HCT116 (cell line): Measurements from ENCODE around the gene NAA16. TPM values are rescaled to one million over a fixed set of nuclear protein-coding genes. Genes with fewer than 3 reads are reported as not detected.

Experiments
- ATAC-seq: fragments of 200-7000 bp; cut with Tn5 transposase; 2 replicates; pipeline ENCODE4 v1.9.1; 2020; ENCODE audit warnings: mild to moderate bottlenecking, moderate library complexity
- BruUV-seq: library from RNA; stranded (reverse); fragments of 400-500 nt; replicated peaks from 2 replicates; lab custom pipeline; 2021; lab: Mats Ljungman, UMichigan
- CTCF ChIA-PET: fragments of 300-600 bp; sonication (Branson Sonifier 250); formaldehyde crosslinking; loops from one replicate; lab custom pipeline; 2021; ENCODE audit warnings: antibody characterized with exemption; lab: Charles Lee
- POLR2A ChIA-PET: fragments of 300-600, 350-600 bp; sonication (Branson Sonifier 250); formaldehyde crosslinking; loops from one replicate; lab custom pipeline; 2021; ENCODE audit warnings: antibody characterized with exemption; lab: Charles Lee
- RAD21 ChIA-PET, 2 experiments: fragments of 300-600 bp; sonication (Branson Sonifier 250); formaldehyde crosslinking; loops; one replicate each; lab custom pipeline; 2023; ENCODE audit warnings: low total read pairs in 2 of 2; ENCODE audit not compliant: uncharacterized antibody in 2 of 2, unreplicated experiment in 2 of 2, low non-redundant PET in 1 of 2; lab: Charles Lee
- DNase-seq: peaks from one replicate; pipeline ENCODE4 v3.0.0-alpha.2; 2010; ENCODE audit warnings: low read depth, low spot score
- H2AFZ ChIP-seq: fragments of 200-600 bp; shearing (Covaris generic), sonication (generic); 2 replicates; pipeline ENCODE4 v1.6.1; 2017; ENCODE audit warnings: low read depth, mixed run types, mixed read lengths, antibody characterized with exemption, low read length; ENCODE audit not compliant: poor library complexity, severe bottlenecking
- H3K27ac ChIP-seq: 2 replicates; pipeline ENCODE4 v1.5.1; 2012; ENCODE audit warnings: low read depth, low read length
- H3K27me3 ChIP-seq: fragments of 200-600 bp; sonication (generic); 2 replicates; pipeline ENCODE4 v1.6.1; 2016; ENCODE audit warnings: mixed run types, low read length, mixed read lengths; ENCODE audit not compliant: insufficient read depth
- H3K36me3 ChIP-seq, 2 experiments: fragments of 200-500 bp in 1 of 2; fragments of 200-600 bp in 1 of 2; sonication (Bioruptor generic) in 1 of 2; sonication (generic) in 1 of 2; 2 replicates each; pipeline versions ENCODE4 v1.5.1 to v1.6.1; 2014 to 2016; ENCODE audit warnings: low read length in 2 of 2, inconsistent platforms in 1 of 2, mixed read lengths in 1 of 2, mixed run types in 1 of 2; ENCODE audit not compliant: insufficient read depth in 2 of 2, control insufficient read depth in 1 of 2
- H3K4me1 ChIP-seq, 2 experiments: fragments of 200-600 bp in 1 of 2; sonication (generic) in 1 of 2; 2 replicates each; pipeline versions ENCODE4 v1.5.1 to v1.6.1; 2012 to 2017; ENCODE audit warnings: low read length in 2 of 2, inconsistent platforms in 1 of 2, mild to moderate bottlenecking in 1 of 2, mixed read lengths in 1 of 2, mixed run types in 1 of 2, moderate library complexity in 1 of 2; ENCODE audit not compliant: insufficient read depth in 2 of 2, control insufficient read depth in 1 of 2
- H3K4me2 ChIP-seq: fragments of 200-600 bp; sonication (generic); 2 replicates; pipeline ENCODE4 v1.6.1; 2017; ENCODE audit warnings: mixed run types, low read length, mixed read lengths
- H3K4me3 ChIP-seq, 2 experiments: fragments of 200-600 bp in 1 of 2; sonication (generic) in 1 of 2; replicated peaks in 1 of 2; 2 replicates each; pipeline ENCODE4 v1.5.1; 2011 to 2016; ENCODE audit warnings: low read length in 2 of 2, control low read depth in 1 of 2, low read depth in 1 of 2, mild to moderate bottlenecking in 1 of 2, mixed read lengths in 1 of 2, mixed run types in 1 of 2
- H3K79me2 ChIP-seq: fragments of 200-600 bp; sonication (generic); 2 replicates; pipeline ENCODE4 v1.6.1; 2017; ENCODE audit warnings: mild to moderate bottlenecking, mixed run types, low read length, moderate library complexity, mixed read lengths; ENCODE audit not compliant: insufficient read depth
- H3K9ac ChIP-seq: fragments of 200-600 bp; sonication (generic); 2 replicates; pipeline ENCODE4 v1.6.1; 2016; ENCODE audit warnings: low read length, mixed read lengths
- H3K9me2 ChIP-seq: fragments of 200-600 bp; sonication (generic), shearing (Covaris generic); 2 replicates; pipeline ENCODE4 v1.6.1; 2017; ENCODE audit warnings: mixed run types, mild to moderate bottlenecking, moderate library complexity; ENCODE audit not compliant: insufficient read depth
- H3K9me3 ChIP-seq, 2 experiments: fragments of 200-500 bp in 1 of 2; fragments of 200-600 bp in 1 of 2; sonication (Bioruptor generic) in 1 of 2; sonication (generic) in 1 of 2; 2 replicates each; pipeline ENCODE4 v1.6.1; 2014 to 2017; ENCODE audit warnings: low read length in 2 of 2, mixed read lengths in 2 of 2, inconsistent platforms in 1 of 2, low read depth in 1 of 2, mild to moderate bottlenecking in 1 of 2, mixed run types in 1 of 2, moderate library complexity in 1 of 2; ENCODE audit not compliant: control insufficient read depth in 1 of 2, insufficient read depth in 1 of 2
- H4K20me1 ChIP-seq: fragments of 200-600 bp; sonication (generic), shearing (Covaris generic); 2 replicates; pipeline ENCODE4 v1.6.1; 2017; ENCODE audit warnings: mixed run types, mild to moderate bottlenecking, moderate library complexity; ENCODE audit not compliant: insufficient read depth
- ATF3 ChIP-seq: IDR thresholded peaks from 2 replicates; pipeline ENCODE4 v1.6.1; 2012
- CBX3 ChIP-seq: IDR thresholded peaks from 2 replicates; pipeline ENCODE4 v1.6.1; 2012; ENCODE audit warnings: low read depth
- CTCF ChIP-seq, 3 experiments: fragments of 200-600 bp in 1 of 3; sonication (generic) in 1 of 3; IDR thresholded peaks in 2 of 3; conservative IDR thresholded peaks in 1 of 3; 2 replicates each; pipeline ENCODE4 v1.5.1; 2012 to 2017; ENCODE audit warnings: low read depth in 2 of 3, low read length in 2 of 3, antibody characterized with exemption in 1 of 3, borderline replicate concordance in 1 of 3, control low read depth in 1 of 3, mild to moderate bottlenecking in 1 of 3, mixed read lengths in 1 of 3, mixed run types in 1 of 3, moderate library complexity in 1 of 3; ENCODE audit not compliant: insufficient read depth in 1 of 3
- ELF1 ChIP-seq: IDR thresholded peaks from 2 replicates; pipeline ENCODE4 v1.6.1; 2012; ENCODE audit warnings: low read depth, borderline replicate concordance
- EZH2 ChIP-seq: fragments of 200-600 bp; sonication (generic); IDR thresholded peaks from 2 replicates; pipeline ENCODE4 v1.6.1; 2017; ENCODE audit warnings: antibody characterized with exemption, mixed run types
- EZH2phosphoT487 ChIP-seq: fragments of 200-600 bp; IDR thresholded peaks from 2 replicates; pipeline ENCODE4 v1.6.1; 2018; ENCODE audit warnings: antibody characterized with exemption, borderline replicate concordance
- FOSL1 ChIP-seq: IDR thresholded peaks from 2 replicates; pipeline ENCODE4 v1.6.1; 2012; ENCODE audit warnings: low read depth
- JUND ChIP-seq: IDR thresholded peaks from 2 replicates; pipeline ENCODE4 v1.6.1; 2012
- POLR2AphosphoS5 ChIP-seq: IDR thresholded peaks from 2 replicates; pipeline ENCODE4 v1.6.1; 2011; ENCODE audit warnings: mild to moderate bottlenecking, low read depth, low read length, moderate library complexity
- RAD21 ChIP-seq: IDR thresholded peaks from 2 replicates; pipeline ENCODE4 v1.6.1; 2012; ENCODE audit warnings: low read depth, mild to moderate bottlenecking
- SP1 ChIP-seq: IDR thresholded peaks from 2 replicates; pipeline ENCODE4 v1.6.1; 2012; ENCODE audit warnings: low read depth
- SRF ChIP-seq: IDR thresholded peaks from 2 replicates; pipeline ENCODE4 v1.6.1; 2012; ENCODE audit warnings: low read depth
- YY1 ChIP-seq: IDR thresholded peaks from 2 replicates; pipeline ENCODE4 v1.6.1; 2011; ENCODE audit warnings: low read length, low read depth, moderate library complexity, mild to moderate bottlenecking; ENCODE audit not compliant: insufficient replicate concordance; ENCODE audit errors: extremely low read depth
- ZBTB33 ChIP-seq: IDR thresholded peaks from 2 replicates; pipeline ENCODE4 v1.6.1; 2011; ENCODE audit warnings: mild to moderate bottlenecking, low read length, moderate library complexity; ENCODE audit not compliant: insufficient replicate concordance; ENCODE audit errors: extremely low read depth
- intact Hi-C: fragments of 100-400 bp; cut with micrococcal nuclease; formaldehyde crosslinking; loops from 2 replicates; pipeline ENCODE4 v1.10.0; 2022
- total RNA-seq: library from RNA; stranded (reverse); gene quantifications from one replicate; pipeline ENCODE4 v1.2.1, GENCODE V29; 2021; ENCODE audit not compliant: unreplicated experiment

NAA16 gene
- total RNA-seq, 1 experiment from 2014 or later: 19.1 TPM

DNA sequence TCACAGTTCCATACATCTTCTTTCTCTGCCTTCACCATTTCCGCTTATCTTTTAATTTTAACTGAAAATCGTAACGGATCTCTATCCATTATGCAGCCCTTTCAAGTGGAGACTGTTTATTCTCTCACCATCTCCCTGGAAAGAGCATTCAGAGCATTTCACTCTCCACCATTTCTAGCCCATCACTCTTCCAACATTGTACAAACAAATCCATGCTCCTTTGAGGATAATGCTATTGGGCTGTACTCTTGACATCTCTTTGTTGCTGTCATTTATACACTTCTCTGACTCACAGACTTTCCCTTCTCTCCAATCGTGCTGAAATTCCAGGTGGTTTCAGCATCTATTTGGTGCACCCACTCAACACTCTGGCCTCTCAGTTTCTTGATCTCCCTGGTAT, 71.4 kb downstream of the NAA16 start:
- BruUV-seq: no TSS peak
- ChIA-PET RAD21 (no interaction called here), CTCF (no interaction called here)
- H3K79me2 ChIP-seq: no peaks in the 10 kb centered on the region
- DNase-seq: no peak
- intact Hi-C loops: loop anchor here (10.0 kb wide), 1 partner anchor 732 kb away; no protein-coding TSS in a partner anchor
- no peaks in the 10 kb centered on the region for H3K4me1 ChIP-seq
- H3K36me3 ChIP-seq: no peaks in the 10 kb centered on the region
- ATAC-seq: no peak
- H3K27me3 ChIP-seq: no peaks in the 10 kb centered on the region
- TF ChIP-seq YY1: no peak
- TF ChIP-seq, all 23 proteins: peak for 0
- Histone ChIP-seq H3K9me3 (no peaks in the 10 kb centered on the region), H3K27ac (no peak overlapping the region), H3K9ac (no peak overlapping the region), H4K20me1 (no peaks in the 10 kb centered on the region), H3K4me2 (no peak overlapping the region), H3K9me2 (no peaks in the 10 kb centered on the region), H3K4me3 (no peak overlapping the region), H2AFZ (no peak overlapping the region)
- POLR2A ChIA-PET: no interaction called here

DNA sequence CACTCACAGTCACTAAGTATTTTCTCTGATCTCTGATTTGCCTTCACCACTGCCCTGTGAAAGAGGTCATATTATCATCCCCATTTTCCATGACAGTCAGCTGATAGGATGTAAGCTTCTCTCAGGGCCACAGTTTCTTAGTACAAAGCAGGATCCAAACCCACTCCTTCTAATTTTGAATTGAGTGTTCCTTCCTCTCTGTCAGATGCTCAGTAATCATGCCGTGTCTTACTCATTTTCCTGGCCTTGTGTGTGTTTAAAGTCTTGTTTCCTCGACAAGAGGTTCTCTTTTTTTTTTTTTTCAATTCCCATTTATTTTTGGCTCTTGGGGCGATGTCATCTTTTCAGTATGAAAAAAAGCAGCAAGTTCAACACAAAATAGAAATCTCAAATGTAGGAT, 72.3 kb downstream of the NAA16 start:
- Histone ChIP-seq H3K9me2 (no peaks in the 10 kb centered on the region), H3K4me1 (no peaks in the 10 kb centered on the region), H3K79me2 (no peaks in the 10 kb centered on the region), H3K36me3 (no peaks in the 10 kb centered on the region), H4K20me1 (no peaks in the 10 kb centered on the region), H3K4me2 (no peak overlapping the region), H3K4me3 (no peak overlapping the region), H3K9ac (no peak overlapping the region), H2AFZ (no peak overlapping the region), H3K27ac (no peak overlapping the region), H3K9me3 (no peaks in the 10 kb centered on the region), H3K27me3 (no peaks in the 10 kb centered on the region)
- no peak for TF ChIP-seq CTCF (IDR thresholded peaks at IDR 0.05 in 2 of 3, conservative IDR thresholded peaks at IDR 0.05 in 1 of 3; ENCODE audit: borderline replicate concordance in 1 of 3, insufficient read depth in 1 of 3, low read depth in 2 of 3, low read length in 2 of 3)
- no peak for TF ChIP-seq FOSL1
- TF ChIP-seq ZBTB33: no peak
- no peak for TF ChIP-seq EZH2phosphoT487
- TF ChIP-seq SRF: no peak
- no peak for TF ChIP-seq ATF3
- no peak for TF ChIP-seq ELF1
- TF ChIP-seq RAD21: no peak
- TF ChIP-seq JUND: no peak
- TF ChIP-seq YY1: no peak
- TF ChIP-seq SP1: no peak
- TF ChIP-seq CBX3: no peak
- TF ChIP-seq EZH2: no peak
- TF ChIP-seq POLR2AphosphoS5: no peak
- intact Hi-C loops: loop anchor here (10.0 kb wide), 1 partner anchor 731 kb away; no protein-coding TSS in a partner anchor
- RAD21 ChIA-PET: no interaction called here
- CTCF ChIA-PET: no interaction called here
- ATAC-seq (no peak), DNase-seq (no peak)
- POLR2A ChIA-PET: no interaction called here
- BruUV-seq: no TSS peak
